Stimulated activated CD8-positive, alpha-beta memory T cell treated with anti-CD3 and anti-CD28 coated beads, Interleukin-12 subunit alpha, Interleukin-12 subunit beta, amount 100 ng/mL, for 24 hours (primary cell): ENCODE data around the gene CRYBA2.

Experiments used
- DNase-seq: peaks from one replicate; pipeline ENCODE4 v3.0.0-alpha.2; 2020; ENCODE audit errors: extremely low read depth

Gene CRYBA2

GRCh38 chr2:218993345-218994315 is at the start of gene CRYBA2:
TSS of gene CRYBA2 (minus strand) at chr2:218993422. CDS start at chr2:218993176, 246 bp downstream.
- no peak for DNase-seq

- no peak for DNase-seq
Observed at GRCh38 chr2:219042750-219043149, 49.5 kb upstream of the CRYBA2 start.

GRCh38 chr2:219042157-219042556 is 48.9 kb upstream of the CRYBA2 start:
- no peak for DNase-seq

GRCh38 chr2:219041252-219041651 is 48.0 kb upstream of the CRYBA2 start, which contains the start of gene CFAP65:
TSS of gene CFAP65 (minus strand) at chr2:219041516. CDS start at chr2:219039048, 2,468 bp downstream.
- DNase-seq: no peak

GRCh38 chr2:219038600-219038999 is 45.4 kb upstream of the CRYBA2 start:
- DNase-seq: no peak

GRCh38 chr2:219037783-219038499 is 44.7 kb upstream of the CRYBA2 start:
- DNase-seq: no peak

- DNase-seq: no peak
Observed at GRCh38 chr2:219035942-219036341, 42.7 kb upstream of the CRYBA2 start.

- DNase-seq: no peak
Observed at GRCh38 chr2:219034823-219035222, 41.6 kb upstream of the CRYBA2 start.

GRCh38 chr2:219032051-219032745 is 39.0 kb upstream of the CRYBA2 start:
- no peak for DNase-seq

- DNase-seq: no peak
Observed at GRCh38 chr2:219031005-219031738, 38.0 kb upstream of the CRYBA2 start.

GRCh38 chr2:219030177-219030940 is 37.1 kb upstream of the CRYBA2 start:
- DNase-seq: no peak

- DNase-seq: peak; percentile 47
Observed at GRCh38 chr2:219029829-219030165, 36.6 kb upstream of the CRYBA2 start.

- DNase-seq: no peak
Observed at GRCh38 chr2:219028996-219029828, 36.0 kb upstream of the CRYBA2 start.

- DNase-seq: no peak
Observed at GRCh38 chr2:219028141-219028540, 34.9 kb upstream of the CRYBA2 start.

- DNase-seq: no peak
Observed at GRCh38 chr2:219027511-219028055, 34.4 kb upstream of the CRYBA2 start.

- DNase-seq: no peak
Observed at GRCh38 chr2:219026946-219027345, 33.7 kb upstream of the CRYBA2 start.

GRCh38 chr2:219025637-219026585 is 32.7 kb upstream of the CRYBA2 start:
- no peak for DNase-seq

GRCh38 chr2:219024059-219024458 is 30.8 kb upstream of the CRYBA2 start:
- no peak for DNase-seq
